NCI-H748 (cell line): ENCODE results near the gene HLA-A.

Experiments
- DNase-seq: peaks from one replicate; lab custom pipeline; 2025; ENCODE audit not compliant: unreplicated experiment; lab: John Stamatoyannopoulos, UW

Gene HLA-A

DNA sequence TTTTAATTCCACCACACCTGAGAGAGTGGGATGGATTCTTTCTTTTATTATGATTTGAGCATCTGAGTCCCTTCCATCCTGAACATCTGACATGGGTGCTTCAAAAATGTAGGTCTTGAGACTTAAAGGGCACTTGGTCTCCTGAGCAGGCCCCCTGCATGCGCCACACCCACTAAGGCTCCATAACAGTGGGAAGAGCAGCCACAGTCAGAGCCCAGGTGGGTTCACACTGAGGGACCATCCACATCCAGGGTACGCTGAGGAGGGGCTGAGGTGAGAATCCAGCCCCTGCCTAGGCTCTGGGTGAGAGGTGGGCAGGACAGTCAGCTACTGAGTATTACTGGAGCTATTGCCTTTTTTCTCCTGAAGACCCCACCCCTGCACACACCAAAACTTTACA lies 42.7 kb downstream of the HLA-A start:
- no peak for DNase-seq

DNA sequence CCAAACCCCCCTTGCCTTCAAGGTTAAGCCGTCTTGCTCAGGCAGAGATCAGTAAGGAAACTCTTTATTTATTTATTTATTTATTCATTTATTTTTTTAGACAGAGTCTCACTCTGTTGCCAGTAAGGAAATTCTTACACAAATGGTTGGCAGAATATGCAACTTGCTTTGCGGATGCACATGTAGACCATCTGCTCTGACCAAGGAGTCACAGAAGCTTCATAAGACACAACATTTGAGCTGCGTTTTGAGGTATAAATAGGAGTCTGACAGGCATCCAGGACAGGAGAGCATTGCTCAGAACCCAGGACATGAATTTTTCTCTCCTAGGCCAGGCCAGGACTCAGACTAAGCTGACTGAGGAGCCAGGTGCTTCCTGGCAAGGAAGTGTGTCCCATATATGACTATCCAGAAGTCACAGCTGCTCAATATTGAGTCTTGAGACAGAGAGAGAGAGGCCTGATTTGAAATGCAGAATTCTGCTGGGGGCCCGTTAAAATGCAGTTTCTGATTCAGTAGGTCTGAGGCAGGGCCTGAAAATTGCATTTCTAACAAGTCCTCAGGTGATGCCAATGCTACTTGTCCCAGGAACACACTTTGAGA lies 43.9 kb downstream of the HLA-A start:
- DNase-seq, result no peak

DNA sequence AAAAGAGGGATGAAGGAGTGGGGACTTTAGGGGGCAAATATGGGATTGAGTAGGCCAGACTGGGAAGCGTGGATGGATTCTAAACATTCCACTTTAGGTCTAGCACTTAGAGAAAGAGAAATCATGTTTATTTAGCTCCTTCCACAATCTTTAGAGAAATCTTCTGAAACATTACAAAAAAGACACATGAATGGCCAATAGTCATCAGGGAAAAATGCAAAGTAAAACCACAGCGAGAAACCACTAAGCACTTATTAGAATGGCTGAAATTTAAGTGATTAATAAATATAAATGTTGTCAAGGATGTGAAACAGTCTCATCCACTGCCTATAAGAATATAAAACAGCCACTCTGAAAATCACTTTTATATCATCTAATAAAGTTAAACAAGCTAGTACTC lies 46.9 kb downstream of the HLA-A start:
- no peak for DNase-seq

- no peak for DNase-seq
Measured at GRCh38 chr6:29990931-29991330, 48.6 kb downstream of the HLA-A start.

DNA sequence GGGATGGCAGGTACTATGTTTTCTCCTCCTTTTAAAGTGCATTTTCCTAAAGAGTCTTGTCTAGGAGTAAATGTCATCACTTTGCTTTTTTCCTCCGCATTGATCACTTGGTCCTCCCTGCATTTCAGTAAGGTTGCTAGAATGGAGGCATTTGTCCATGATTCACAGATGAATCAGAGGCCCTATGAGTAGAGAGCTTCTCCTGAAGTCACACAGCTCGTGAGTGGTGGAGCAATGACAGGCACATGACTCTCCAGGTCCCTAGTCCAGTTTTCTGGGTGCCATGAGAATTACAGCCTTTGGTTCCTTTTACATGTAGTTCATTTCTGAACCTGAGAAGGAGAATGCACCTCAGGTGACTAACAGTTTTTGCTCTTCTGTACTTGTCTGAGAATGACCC lies 50.5 kb downstream of the HLA-A start:
- DNase-seq, result no peak

GRCh38 chr6:29994826-29995225 lies 52.5 kb downstream of the HLA-A start:
- DNase-seq, result no peak

GRCh38 chr6:29995340-29995777 lies 53.0 kb downstream of the HLA-A start:
- DNase-seq, result no peak
